Measurements from ENCODE around the gene RSU1. TPM values are rescaled to one million over a fixed set of nuclear protein-coding genes. Genes with fewer than 3 reads are reported as not detected.

RSU1 gene
- total and polyA plus RNA-seq, 2 of the 13 experiments (the other 11 are each of a cell fraction or from before 2014, with no cell fraction given) = 32.3 to 35.1 TPM

- TF ChIP-seq ZFX (CRISPR knock-in tag; IDR thresholded peaks at IDR 0.05; ENCODE audit: low read depth) (no peak), ATF7 (IDR thresholded peaks at IDR 0.05) (no peak), ATF7 (CRISPR knock-in tag; IDR thresholded peaks at IDR 0.05) (no peak), ZNF670 (CRISPR knock-in tag; IDR thresholded peaks at IDR 0.05; ENCODE audit: borderline replicate concordance) (no peak), SOX5 (CRISPR knock-in tag; IDR thresholded peaks at IDR 0.05; ENCODE audit: borderline replicate concordance) (no peak), ISL2 (CRISPR knock-in tag; IDR thresholded peaks at IDR 0.05) (no peak)
Measured at GRCh38 chr10:16750461-16750860, 66.8 kb downstream of the RSU1 start (continued).

DNA sequence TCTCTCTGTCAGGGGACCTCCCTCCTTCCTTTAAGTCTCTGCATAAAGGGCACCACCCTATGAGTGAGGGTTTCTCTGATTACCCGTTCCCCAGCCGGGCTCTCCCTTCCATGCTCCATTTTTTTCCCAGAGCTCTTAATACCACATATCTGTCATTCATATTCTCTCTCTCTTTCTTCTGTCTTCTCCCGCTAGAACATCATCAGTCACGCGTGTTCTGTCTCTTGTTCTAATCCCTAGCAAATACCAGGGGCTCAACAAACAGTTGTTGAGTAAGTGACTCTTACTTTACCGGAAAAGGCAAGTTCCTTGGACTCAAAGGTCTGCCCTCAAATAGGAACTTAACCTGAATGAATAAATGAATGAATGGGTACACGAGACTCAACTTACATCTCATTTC, 68.5 kb downstream of the RSU1 start:
- FAIRE-seq (no peak), ATAC-seq (no peak), DNase-seq (ENCODE audit: low spot score) (no peak)
- ChIA-PET POLR2A (no interaction called here), CTCF (ENCODE audit: low intra/inter-chr PET ratio, low total read pairs) (no interaction called here)
- H3K4me1 ChIP-seq (ENCODE audit: insufficient read depth, low read length) = no peaks in the 10 kb centered on the region
- no peaks in the 10 kb centered on the region for H3K79me2 ChIP-seq (ENCODE audit: insufficient read depth, low read length)
- no peak overlapping the region for H3K27ac ChIP-seq (ENCODE audit: extremely low read length, insufficient read depth, low read length)
- whole genome bisulfite sequencing (ENCODE audit: low lambda C conversion rate) = 93% methylated on average over 7 of the region's 7 CpGs
- no peaks in the 10 kb centered on the region for H4K20me1 ChIP-seq (ENCODE audit: insufficient read depth, low read length)
- no peak overlapping the region for H2AFZ ChIP-seq (ENCODE audit: low read length)
- H3K36me3 ChIP-seq (replicated peaks in 1 of 2; ENCODE audit: control insufficient read depth in 1 of 2, insufficient read depth in 2 of 2, low read length in 2 of 2) = peaks cover 1 to 13% of the 10 kb centered on the region in 2 experiments; a peak in 3 of 5 replicates
- BruUV-seq (replicated peaks) = no TSS peak
- H3K9ac ChIP-seq (ENCODE audit: insufficient read depth, low read depth, low read length) = no peak overlapping the region
- H3K27me3 ChIP-seq (ENCODE audit: control insufficient read depth in 1 of 2, insufficient read depth in 2 of 2, low read length in 2 of 2) = no peaks in the 10 kb centered on the region
- intact Hi-C loops (cut with micrococcal nuclease; ENCODE audit: unreplicated experiment) = no loop called here
- in situ Hi-C loops (cut with HindIII; ENCODE audit: extremely low pct_ligation_motif_present, low pct_unique_long_range_greater_than_20kb) = no loop called here
- no peak overlapping the region for H3K4me3 ChIP-seq (replicated peaks in 1 of 3; ENCODE audit: insufficient read depth in 1 of 3, low read depth in 2 of 3, low read length in 3 of 3)
- H3K4me2 ChIP-seq (ENCODE audit: low read depth, low read length) = no peak overlapping the region
- H3K9me3 ChIP-seq (ENCODE audit: low read length) = no peaks in the 10 kb centered on the region
- TF ChIP-seq FOXP1 (IDR thresholded peaks at IDR 0.05) (no peak), FOXP1 (CRISPR knock-in tag; IDR thresholded peaks at IDR 0.05) (no peak), THAP9 (CRISPR knock-in tag; IDR thresholded peaks at IDR 0.05; ENCODE audit: borderline replicate concordance) (no peak), SMAD1 (CRISPR knock-in tag; IDR thresholded peaks at IDR 0.05; ENCODE audit: borderline replicate concordance, low read depth) (no peak), ZNF432 (CRISPR knock-in tag; IDR thresholded peaks at IDR 0.05; ENCODE audit: borderline replicate concordance) (no peak), MIER2 (CRISPR knock-in tag; IDR thresholded peaks at IDR 0.05) (no peak), ZBTB4 (CRISPR knock-in tag; IDR thresholded peaks at IDR 0.05; ENCODE audit: borderline replicate concordance) (no peak), ZNF883 (CRISPR knock-in tag; IDR thresholded peaks at IDR 0.05; ENCODE audit: not compliant biosample characterization) (no peak), MIER3 (CRISPR knock-in tag; IDR thresholded peaks at IDR 0.05; ENCODE audit: borderline replicate concordance) (no peak), THAP8 (CRISPR knock-in tag; IDR thresholded peaks at IDR 0.05; ENCODE audit: borderline replicate concordance) (no peak), ZNF766 (CRISPR knock-in tag; IDR thresholded peaks at IDR 0.05; ENCODE audit: borderline replicate concordance) (no peak), ZFP37 (CRISPR knock-in tag; IDR thresholded peaks at IDR 0.05; ENCODE audit: borderline replicate concordance) (no peak), ZNF546 (CRISPR knock-in tag; conservative IDR thresholded peaks at IDR 0.05) (no peak), MBD4 (IDR thresholded peaks at IDR 0.05; ENCODE audit: borderline replicate concordance, low read length) (no peak)

Measured in HepG2 (cell line).